ENCODE results near the gene SEMA5B. TPM values are rescaled to one million over a fixed set of nuclear protein-coding genes. Genes with fewer than 3 reads are reported as not detected.

The SEMA5B gene
- total and polyA plus RNA-seq, 12 donors = 0.35 to 4.3 (median 1.8) TPM

DNA sequence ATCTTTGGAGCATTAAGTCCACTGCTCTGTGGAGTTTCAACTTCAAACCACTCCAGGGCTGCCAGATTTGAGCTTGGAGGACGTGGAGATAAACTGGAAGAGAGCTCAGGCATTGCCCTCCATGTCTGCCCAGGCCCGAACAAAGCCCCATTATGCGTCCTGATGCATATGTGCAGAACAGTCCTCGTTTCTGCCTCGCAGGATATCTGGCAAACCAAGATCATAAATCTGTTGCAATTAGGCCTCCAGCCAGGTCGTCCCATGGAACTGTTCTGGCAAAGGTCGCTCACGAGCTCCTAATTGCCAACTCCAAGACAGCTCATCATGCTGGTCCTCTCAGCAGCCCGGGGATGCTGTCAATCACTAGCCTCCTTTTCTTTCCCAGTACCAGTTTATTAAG is 91.2 kb downstream of the SEMA5B start:
- no peaks in the 10 kb centered on the region for H3K36me3 ChIP-seq (replicated peaks in 1 of 2)

DNA sequence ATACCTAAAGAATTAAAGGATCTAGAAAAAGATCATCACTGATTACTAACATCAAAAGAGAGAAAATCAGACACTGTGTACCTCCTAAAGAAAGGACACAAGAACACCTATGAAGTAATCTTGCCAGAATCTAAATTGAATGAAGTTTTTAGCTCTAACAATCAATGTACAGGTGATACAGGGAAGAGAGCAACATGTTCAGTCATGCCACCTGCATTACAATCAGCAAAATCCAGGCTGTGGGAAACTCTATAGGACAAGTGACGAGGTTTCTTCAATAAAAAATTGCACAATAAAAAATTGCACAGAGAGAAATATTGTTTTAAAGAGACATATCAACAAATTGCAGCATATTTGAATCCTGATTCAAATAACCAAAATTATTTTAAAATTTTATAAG is 93.3 kb downstream of the SEMA5B start:
- Histone ChIP-seq H3K4me3 (no peak overlapping the region), H3K4me1 (replicated peaks in 1 of 2) (peaks cover 0 to 5% of the 10 kb centered on the region in 2 donors), H3K27ac (no peak overlapping the region), H3K9me3 (replicated peaks in 1 of 3) (no peaks in the 10 kb centered on the region), H3K27me3 (no peaks in the 10 kb centered on the region), H3K36me3 (replicated peaks in 1 of 2) (no peaks in the 10 kb centered on the region)
- TF ChIP-seq CTCF (IDR thresholded peaks at IDR 0.05) (no peak), POLR2A (IDR thresholded peaks at IDR 0.05) (no peak)
- WGBS, 4 donors = 90 to 97% (median 93%) methylated on average over 1 of the region's 1 CpG
- intact Hi-C loops (cut with DNase I) = no loop called here
- no peak for DNase-seq

More for the DNA sequence above, 91.2 kb downstream of the SEMA5B start:
- no peak overlapping the region for H3K4me3 ChIP-seq
- no peak overlapping the region for H3K27ac ChIP-seq
- peaks cover 0 to 11% of the 10 kb centered on the region in 2 donors for H3K4me1 ChIP-seq (replicated peaks in 1 of 2)
- no peaks in the 10 kb centered on the region for H3K27me3 ChIP-seq
- TF ChIP-seq POLR2A (IDR thresholded peaks at IDR 0.05) (no peak), CTCF (IDR thresholded peaks at IDR 0.05) (no peak)
- 67 to 81% (median 74%) methylated on average over 8 to 9 of the region's 9 CpGs for WGBS, 4 donors
- intact Hi-C loops (cut with DNase I) = no loop called here
- no peak for DNase-seq
- H3K9me3 ChIP-seq (replicated peaks in 1 of 3) = no peaks in the 10 kb centered on the region

GRCh38 chr3:122932251-122932967 is 95.2 kb downstream of the SEMA5B start:
- no peaks in the 10 kb centered on the region for H3K9me3 ChIP-seq (replicated peaks in 1 of 3)
- no peaks in the 10 kb centered on the region for H3K27me3 ChIP-seq
- H3K36me3 ChIP-seq (replicated peaks in 1 of 2) = no peaks in the 10 kb centered on the region
- TF ChIP-seq POLR2A (IDR thresholded peaks at IDR 0.05) (no peak), CTCF (IDR thresholded peaks at IDR 0.05) (no peak)
- intact Hi-C loops (cut with DNase I) = no loop called here
- peaks cover 0 to 5% of the 10 kb centered on the region in 2 donors for H3K4me1 ChIP-seq (replicated peaks in 1 of 2)
- no peak for DNase-seq
- 77 to 81% (median 78%) methylated on average over 5 of the region's 5 CpGs for WGBS, 4 donors
- no peak overlapping the region for H3K4me3 ChIP-seq
- no peak overlapping the region for H3K27ac ChIP-seq

- 74 to 88% (median 82%) methylated on average over 4 of the region's 4 CpGs for WGBS, 4 donors
These were observed 95.9 kb downstream of the SEMA5B start for GRCh38 chr3:122931636-122932035.

More at GRCh38 chr3:122931636-122932035, 95.9 kb downstream of the SEMA5B start:
- no peak for DNase-seq
- no peak overlapping the region for H3K27ac ChIP-seq
- intact Hi-C loops (cut with DNase I) = no loop called here
- no peaks in the 10 kb centered on the region for H3K36me3 ChIP-seq (replicated peaks in 1 of 2)
- no peaks in the 10 kb centered on the region for H3K9me3 ChIP-seq (replicated peaks in 1 of 3)
- H3K4me3 ChIP-seq = no peak overlapping the region
- no peak for TF ChIP-seq CTCF (IDR thresholded peaks at IDR 0.05)
- TF ChIP-seq POLR2A (IDR thresholded peaks at IDR 0.05) = no peak
- H3K4me1 ChIP-seq (replicated peaks in 1 of 2) = peaks cover 0 to 5% of the 10 kb centered on the region in 2 donors
- no peaks in the 10 kb centered on the region for H3K27me3 ChIP-seq
